K562 (cell line): ENCODE results near the gene DYSF. TPM values are rescaled to one million over a fixed set of nuclear protein-coding genes. Genes with fewer than 3 reads are reported as not detected.

Experiments
- ATAC-seq: fragments of 200-7000 bp; cut with Tn5 transposase; 3 replicates; pipeline ENCODE4 v1.9.1; 2020; ENCODE audit warnings: moderate library complexity
- BruUV-seq: library from RNA; stranded (reverse); fragments of 400-500 nt; replicated peaks from 2 replicates; lab custom pipeline; 2021; lab: Mats Ljungman, UMichigan
- CTCF ChIA-PET: fragments of 300-600 bp; formaldehyde crosslinking; extraction: SDS; loops from one replicate; lab custom pipeline; 2021; ENCODE audit warnings: low intra/inter-chr PET ratio; lab: Yijun Ruan, JAX
- POLR2A ChIA-PET: fragments of 300-600, 350-650 bp; sonication (Branson Sonifier 250); formaldehyde crosslinking; extraction: SDS; loops from one replicate; lab custom pipeline; 2021; ENCODE audit warnings: antibody characterized with exemption, inconsistent platforms; lab: Yijun Ruan, JAX
- DNase-seq, 4 experiments: peaks; one replicate each; pipeline versions ENCODE4 v3.0.0 to v3.0.0-alpha.2; 2011 to 2018; ENCODE audit warnings: low spot score in 3 of 4, mixed read lengths in 3 of 4; ENCODE audit errors: extremely low read depth in 1 of 4
- FAIRE-seq: peaks from 2 replicates; lab custom pipeline; 2011; peaks lifted over from hg19 to GRCh38; lab: Jason Lieb, UNC
- H2AFZ ChIP-seq: 2 replicates; pipeline ENCODE4 v1.6.0; 2011; ENCODE audit warnings: low read depth, low read length, control low read depth, inconsistent platforms
- H3K27ac ChIP-seq: fragments of 200-600 bp; 3 replicates; pipeline ENCODE4 v1.8.0; 2011; ENCODE audit warnings: low read depth, mild to moderate bottlenecking, control low read depth, inconsistent platforms, low read length, moderate library complexity, mixed read lengths; ENCODE audit errors: extremely low read depth
- H3K27me3 ChIP-seq, 2 experiments: fragments of 300-600 bp in 1 of 2; 2 replicates in 1 of 2; 3 replicates in 1 of 2; pipeline versions ENCODE4 v1.6.0 to v1.8.0; 2011; ENCODE audit warnings: inconsistent platforms in 2 of 2, low read length in 2 of 2, mild to moderate bottlenecking in 1 of 2, mixed read lengths in 1 of 2, moderate library complexity in 1 of 2; ENCODE audit not compliant: control insufficient read depth in 2 of 2, insufficient read depth in 2 of 2
- H3K36me3 ChIP-seq: fragments of 300-600 bp; 3 replicates; pipeline ENCODE4 v1.8.0; 2011; ENCODE audit warnings: mild to moderate bottlenecking, low read length, inconsistent platforms; ENCODE audit not compliant: control insufficient read depth, insufficient read depth
- H3K4me1 ChIP-seq, 2 experiments: fragments of 200-600 bp in 1 of 2; replicated peaks in 1 of 2; 2 replicates in 1 of 2; 3 replicates in 1 of 2; pipeline versions ENCODE4 v1.5.1 to v1.8.0; 2011; ENCODE audit warnings: inconsistent platforms in 2 of 2, low read length in 2 of 2, mild to moderate bottlenecking in 1 of 2, mixed read lengths in 1 of 2, moderate library complexity in 1 of 2; ENCODE audit not compliant: control insufficient read depth in 2 of 2, insufficient read depth in 2 of 2
- H3K4me2 ChIP-seq: 2 replicates; pipeline ENCODE4 v1.6.1; 2011; ENCODE audit warnings: low read length, control low read depth, inconsistent platforms, mixed read lengths; ENCODE audit not compliant: insufficient read depth
- H3K4me3 ChIP-seq: fragments of 200-600 bp; sonication (generic), shearing (Covaris generic); 2 replicates; pipeline ENCODE4 v1.5.1; 2016; ENCODE audit warnings: control low read depth, inconsistent platforms
- H3K79me2 ChIP-seq: fragments of 200-600 bp; 3 replicates; pipeline ENCODE4 v1.8.0; 2011; ENCODE audit warnings: low read length, inconsistent platforms; ENCODE audit not compliant: control insufficient read depth, insufficient read depth
- H3K9ac ChIP-seq, 2 experiments: 2 replicates each; pipeline versions ENCODE4 v1.6.0 to v1.6.1; 2011; ENCODE audit warnings: low read depth in 2 of 2, low read length in 2 of 2, control low read depth in 1 of 2, inconsistent platforms in 1 of 2, mild to moderate bottlenecking in 1 of 2, mixed read lengths in 1 of 2; ENCODE audit not compliant: insufficient read depth in 1 of 2
- H3K9me1 ChIP-seq: one replicate; pipeline ENCODE4 v1.6.0; 2011; ENCODE audit warnings: inconsistent platforms, mild to moderate bottlenecking, low read length, moderate library complexity; ENCODE audit not compliant: control insufficient read depth, insufficient read depth
- H3K9me3 ChIP-seq: replicated peaks from 2 replicates; pipeline ENCODE4 v1.5.1; 2011; ENCODE audit warnings: low read depth, low read length, inconsistent platforms; ENCODE audit not compliant: control insufficient read depth, insufficient read depth
- H4K20me1 ChIP-seq: replicated peaks from 2 replicates; pipeline ENCODE4 v1.6.1; 2011; ENCODE audit warnings: low read length, inconsistent platforms, mixed read lengths; ENCODE audit not compliant: control insufficient read depth, insufficient read depth
- BCL6 ChIP-seq: fragments of 250-450 bp; sonication (Bioruptor Pico); IDR thresholded peaks from 2 replicates; pipeline ENCODE4 v1.4.0; 2020
- FUS ChIP-seq: fragments of 200-400 bp; formaldehyde crosslinking; optimal IDR thresholded peaks from 2 replicates; pipeline ENCODE3; 2017; ENCODE audit warnings: low read depth, low read length
- PURB ChIP-seq: sonication (generic); formaldehyde crosslinking; IDR thresholded peaks from 2 replicates; pipeline ENCODE4 v1.9.0; 2021; ENCODE audit warnings: low read depth, mild to moderate bottlenecking, missing genetic modification reagents
- TSC22D4 ChIP-seq: fragments of 450-650 bp; IDR thresholded peaks from 2 replicates; pipeline ENCODE4 v1.6.1; 2016; ENCODE audit warnings: missing genetic modification characterization, missing biosample characterization, control low read depth
- XRCC5 ChIP-seq: fragments of 200-400 bp; formaldehyde crosslinking; IDR thresholded peaks from 2 replicates; pipeline ENCODE4 v1.6.1; 2017; ENCODE audit warnings: low read depth, mild to moderate bottlenecking, low read length
- ZNF41 ChIP-seq: fragments of 250-450 bp; sonication (Bioruptor Pico); conservative IDR thresholded peaks from 2 replicates; pipeline ENCODE4 v1.4.0; 2020; ENCODE audit warnings: mild to moderate bottlenecking
- in situ Hi-C: fragments of 300-500 bp; cut with MboI; formaldehyde crosslinking; loops from 4 replicates; pipeline ENCODE4 v1.15.0; 2018; ENCODE audit warnings: inconsistent platforms, mixed read lengths
- intact Hi-C: fragments of 100-400 bp; cut with micrococcal nuclease; formaldehyde crosslinking; loops from 2 replicates; pipeline ENCODE4 v1.14.2; 2022
- polyA plus RNA-seq, 8 experiments: library from polyadenylated mRNA; depleted of rRNA in 4 of 8; stranded (reverse) in 5 of 8; unstranded in 3 of 8; fragments of >200 nt; fragmentation: Nextera tagmentation in 2 of 8; fragmentation: Illumina TruSeq in 1 of 8; extraction: Ambion mirVana in 2 of 8; extraction: Trizol in 1 of 8; gene quantifications; 2 replicates each; pipeline versions ENCODE4 v1.2.1 to v1.2.3, GENCODE V29; 2011 to 2014; ENCODE audit warnings: inconsistent platforms in 1 of 8, missing spikeins in 1 of 8
- total RNA-seq, 7 experiments: library from RNA; depleted of rRNA in 6 of 7; stranded (reverse); fragments of >200 nt in 6 of 7; fragmentation: Illumina TruSeq in 2 of 7; extraction: Trizol in 2 of 7; gene quantifications; 2 replicates each; pipeline versions ENCODE4 v1.2.1 to v1.2.3, GENCODE V29; 2011 to 2021; ENCODE audit warnings: low replicate concordance in 1 of 7
- TF ChIP-seq, protein P1 (sequence below): fragments of 200-800 bp; sonication (Bioruptor generic); IDR thresholded peaks from 2 replicates; pipeline ENCODE4 v1.6.1; 2016; ENCODE audit warnings: missing genetic modification characterization, missing compliant biosample characterization
- TF ChIP-seq, protein P2 (sequence below): fragments of 450-650 bp; IDR thresholded peaks from 2 replicates; pipeline ENCODE4 v1.6.1; 2016; ENCODE audit warnings: antibody characterized with exemption

The DYSF gene
- total and polyA plus RNA-seq, 9 of the 15 experiments (the other 6 are each of a cell fraction or from before 2014, with no cell fraction given): 0.01 to 0.80 (median 0.29) TPM

DNA sequence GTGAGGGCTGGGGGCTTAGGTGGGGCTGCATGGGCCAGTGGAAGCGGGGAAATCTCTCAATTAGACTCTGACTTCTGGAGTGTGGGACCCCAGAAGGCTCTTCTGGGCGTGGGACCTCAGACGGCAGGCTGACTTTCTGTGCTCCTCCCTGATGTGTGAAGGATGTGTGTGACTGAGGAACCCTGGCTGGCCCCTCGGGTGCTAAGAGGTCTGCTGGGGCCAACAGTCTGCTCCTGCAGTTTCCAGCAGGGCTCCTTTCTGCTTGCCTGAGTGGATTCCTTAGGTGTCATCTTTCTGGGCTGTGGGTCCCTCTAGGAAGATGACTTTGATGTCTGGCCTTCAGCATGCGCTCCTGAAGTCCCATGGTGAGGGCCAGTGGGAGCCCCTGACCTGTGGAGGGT is 167.5 kb downstream of the DYSF start (continued):
- TF ChIP-seq, protein P1, sequence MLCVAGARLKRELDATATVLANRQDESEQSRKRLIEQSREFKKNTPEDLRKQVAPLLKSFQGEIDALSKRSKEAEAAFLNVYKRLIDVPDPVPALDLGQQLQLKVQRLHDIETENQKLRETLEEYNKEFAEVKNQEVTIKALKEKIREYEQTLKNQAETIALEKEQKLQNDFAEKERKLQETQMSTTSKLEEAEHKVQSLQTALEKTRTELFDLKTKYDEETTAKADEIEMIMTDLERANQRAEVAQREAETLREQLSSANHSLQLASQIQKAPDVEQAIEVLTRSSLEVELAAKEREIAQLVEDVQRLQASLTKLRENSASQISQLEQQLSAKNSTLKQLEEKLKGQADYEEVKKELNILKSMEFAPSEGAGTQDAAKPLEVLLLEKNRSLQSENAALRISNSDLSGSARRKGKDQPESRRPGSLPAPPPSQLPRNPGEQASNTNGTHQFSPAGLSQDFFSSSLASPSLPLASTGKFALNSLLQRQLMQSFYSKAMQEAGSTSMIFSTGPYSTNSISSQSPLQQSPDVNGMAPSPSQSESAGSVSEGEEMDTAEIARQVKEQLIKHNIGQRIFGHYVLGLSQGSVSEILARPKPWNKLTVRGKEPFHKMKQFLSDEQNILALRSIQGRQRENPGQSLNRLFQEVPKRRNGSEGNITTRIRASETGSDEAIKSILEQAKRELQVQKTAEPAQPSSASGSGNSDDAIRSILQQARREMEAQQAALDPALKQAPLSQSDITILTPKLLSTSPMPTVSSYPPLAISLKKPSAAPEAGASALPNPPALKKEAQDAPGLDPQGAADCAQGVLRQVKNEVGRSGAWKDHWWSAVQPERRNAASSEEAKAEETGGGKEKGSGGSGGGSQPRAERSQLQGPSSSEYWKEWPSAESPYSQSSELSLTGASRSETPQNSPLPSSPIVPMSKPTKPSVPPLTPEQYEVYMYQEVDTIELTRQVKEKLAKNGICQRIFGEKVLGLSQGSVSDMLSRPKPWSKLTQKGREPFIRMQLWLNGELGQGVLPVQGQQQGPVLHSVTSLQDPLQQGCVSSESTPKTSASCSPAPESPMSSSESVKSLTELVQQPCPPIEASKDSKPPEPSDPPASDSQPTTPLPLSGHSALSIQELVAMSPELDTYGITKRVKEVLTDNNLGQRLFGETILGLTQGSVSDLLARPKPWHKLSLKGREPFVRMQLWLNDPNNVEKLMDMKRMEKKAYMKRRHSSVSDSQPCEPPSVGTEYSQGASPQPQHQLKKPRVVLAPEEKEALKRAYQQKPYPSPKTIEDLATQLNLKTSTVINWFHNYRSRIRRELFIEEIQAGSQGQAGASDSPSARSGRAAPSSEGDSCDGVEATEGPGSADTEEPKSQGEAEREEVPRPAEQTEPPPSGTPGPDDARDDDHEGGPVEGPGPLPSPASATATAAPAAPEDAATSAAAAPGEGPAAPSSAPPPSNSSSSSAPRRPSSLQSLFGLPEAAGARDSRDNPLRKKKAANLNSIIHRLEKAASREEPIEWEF (CRISPR knock-in tag): no peak
- TF ChIP-seq, all 486 proteins: peak for 0

DNA sequence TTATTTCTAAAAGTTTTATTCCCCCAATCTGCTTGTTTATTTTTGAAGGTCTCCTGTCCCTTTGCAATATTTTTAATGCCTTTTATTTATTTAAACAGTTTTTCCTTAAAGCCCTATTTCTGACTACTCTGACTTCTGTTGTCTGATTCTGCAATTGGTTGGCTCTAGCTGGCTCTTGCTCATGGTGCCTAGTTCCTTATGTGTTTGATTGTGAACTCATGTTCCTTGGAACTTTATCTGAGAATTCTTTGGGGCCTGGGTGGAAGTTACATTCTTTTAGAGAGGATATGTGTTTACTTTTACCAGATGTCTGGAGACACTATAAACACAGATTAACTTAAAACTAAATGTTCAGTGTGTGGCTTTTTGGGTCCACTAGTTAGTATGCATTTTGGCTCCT is 175.9 kb downstream of the DYSF start:
- no peaks in the 10 kb centered on the region for H3K9me1 ChIP-seq
- no peaks in the 10 kb centered on the region for H3K79me2 ChIP-seq
- H3K9ac ChIP-seq: no peak overlapping the region
- intact Hi-C loops: no loop called here
- ATAC-seq (no peak), DNase-seq (no peak), FAIRE-seq (no peak)
- H3K4me3 ChIP-seq: no peak overlapping the region
- peaks cover 6 to 8% of the 10 kb centered on the region in 2 experiments; a peak in 4 of 5 replicates for H3K27me3 ChIP-seq
- H2AFZ ChIP-seq: no peak overlapping the region
- H3K9me3 ChIP-seq: no peaks in the 10 kb centered on the region
- no peaks in the 10 kb centered on the region for H4K20me1 ChIP-seq
- BruUV-seq: no TSS peak
- no peaks in the 10 kb centered on the region for H3K4me1 ChIP-seq
- ChIA-PET CTCF (no interaction called here), POLR2A (no interaction called here)
- TF ChIP-seq PURB (no peak), FUS (no peak), XRCC5 (no peak), ZNF41 (CRISPR knock-in tag) (peak; percentile 93), BCL6 (CRISPR knock-in tag) (no peak), TSC22D4 (tag) (no peak)
- TF ChIP-seq, protein P2, sequence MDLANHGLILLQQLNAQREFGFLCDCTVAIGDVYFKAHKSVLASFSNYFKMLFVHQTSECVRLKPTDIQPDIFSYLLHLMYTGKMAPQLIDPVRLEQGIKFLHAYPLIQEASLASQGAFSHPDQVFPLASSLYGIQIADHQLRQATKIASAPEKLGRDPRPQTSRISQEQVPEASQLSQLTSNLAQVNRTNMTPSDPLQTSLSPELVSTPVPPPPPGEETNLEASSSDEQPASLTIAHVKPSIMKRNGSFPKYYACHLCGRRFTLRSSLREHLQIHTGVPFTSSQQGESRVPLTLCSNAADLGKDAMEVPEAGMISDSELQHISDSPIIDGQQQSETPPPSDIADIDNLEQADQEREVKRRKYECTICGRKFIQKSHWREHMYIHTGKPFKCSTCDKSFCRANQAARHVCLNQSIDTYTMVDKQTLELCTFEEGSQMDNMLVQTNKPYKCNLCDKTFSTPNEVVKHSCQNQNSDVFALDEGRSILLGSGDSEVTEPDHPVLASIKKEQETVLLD: no peak
- H3K27ac ChIP-seq: no peak overlapping the region
- H3K36me3 ChIP-seq: no peaks in the 10 kb centered on the region
- H3K4me2 ChIP-seq: no peak overlapping the region
- in situ Hi-C loops: no loop called here
